ENCODE measurements around the gene CDK8.
"Not testable (repeated sequence)": the region's sequence is repeated elsewhere in the genome, so short reads cannot be mapped to it uniquely, and the experiment has no call there.

Gene CDK8

GRCh38 chr13:26254583-26255111 is 718 bp downstream of the CDK8 start:
- peak; percentile 83 for DNase-seq

- no peak for DNase-seq
These were observed 1.2 kb downstream of the CDK8 start for GRCh38 chr13:26255115-26255514.

GRCh38 chr13:26255691-26256277 is 1.9 kb downstream of the CDK8 start:
- DNase-seq: no peak

GRCh38 chr13:26257049-26257448 is 3.1 kb downstream of the CDK8 start:
- no peak for DNase-seq

- DNase-seq: no peak
These were observed 5.7 kb downstream of the CDK8 start for GRCh38 chr13:26259634-26260033.

GRCh38 chr13:26262156-26262555 is 8.2 kb downstream of the CDK8 start:
- no peak for DNase-seq

GRCh38 chr13:26266311-26266710 is 12.4 kb downstream of the CDK8 start:
- DNase-seq: no peak

GRCh38 chr13:26270707-26271106 is 16.8 kb downstream of the CDK8 start:
- no peak for DNase-seq

- no peak for DNase-seq
These were observed 18.7 kb downstream of the CDK8 start for GRCh38 chr13:26272621-26273020.

GRCh38 chr13:26280295-26280694 is 26.4 kb downstream of the CDK8 start:
- no peak for DNase-seq

- no peak for DNase-seq
These were observed 26.9 kb downstream of the CDK8 start for GRCh38 chr13:26280822-26281221.

GRCh38 chr13:26285911-26286310 is 32.0 kb downstream of the CDK8 start:
- not testable (repeated sequence) for DNase-seq

GRCh38 chr13:26288838-26289237 is 34.9 kb downstream of the CDK8 start:
- not testable (repeated sequence) for DNase-seq

- DNase-seq: no peak
These were observed 41.9 kb downstream of the CDK8 start for GRCh38 chr13:26295812-26296211.

- no peak for DNase-seq
These were observed 45.3 kb downstream of the CDK8 start for GRCh38 chr13:26299168-26299750.

GRCh38 chr13:26300140-26300539 is 46.2 kb downstream of the CDK8 start:
- DNase-seq: no peak

- no peak for DNase-seq
These were observed 51.7 kb downstream of the CDK8 start for GRCh38 chr13:26305676-26306075.

- no peak for DNase-seq
These were observed 53.8 kb downstream of the CDK8 start for GRCh38 chr13:26307701-26308100.

- DNase-seq: no peak
These were observed 54.3 kb downstream of the CDK8 start for GRCh38 chr13:26308250-26308649.

GRCh38 chr13:26308836-26309235 is 54.9 kb downstream of the CDK8 start:
- DNase-seq: no peak

- DNase-seq: no peak
These were observed 56.1 kb downstream of the CDK8 start for GRCh38 chr13:26310003-26310402.

GRCh38 chr13:26310470-26310869 is 56.5 kb downstream of the CDK8 start:
- no peak for DNase-seq

GRCh38 chr13:26312019-26312418 is 58.1 kb downstream of the CDK8 start:
- not testable (repeated sequence) for DNase-seq

GRCh38 chr13:26316095-26316494 is 62.2 kb downstream of the CDK8 start:
- DNase-seq: not testable (repeated sequence)

- DNase-seq: no peak
These were observed 66.8 kb downstream of the CDK8 start for GRCh38 chr13:26320766-26321165.

All from islet precursor cell (in vitro differentiated cells).